Measurements from ENCODE around the gene IGF2BP1.

The IGF2BP1 gene

DNA sequence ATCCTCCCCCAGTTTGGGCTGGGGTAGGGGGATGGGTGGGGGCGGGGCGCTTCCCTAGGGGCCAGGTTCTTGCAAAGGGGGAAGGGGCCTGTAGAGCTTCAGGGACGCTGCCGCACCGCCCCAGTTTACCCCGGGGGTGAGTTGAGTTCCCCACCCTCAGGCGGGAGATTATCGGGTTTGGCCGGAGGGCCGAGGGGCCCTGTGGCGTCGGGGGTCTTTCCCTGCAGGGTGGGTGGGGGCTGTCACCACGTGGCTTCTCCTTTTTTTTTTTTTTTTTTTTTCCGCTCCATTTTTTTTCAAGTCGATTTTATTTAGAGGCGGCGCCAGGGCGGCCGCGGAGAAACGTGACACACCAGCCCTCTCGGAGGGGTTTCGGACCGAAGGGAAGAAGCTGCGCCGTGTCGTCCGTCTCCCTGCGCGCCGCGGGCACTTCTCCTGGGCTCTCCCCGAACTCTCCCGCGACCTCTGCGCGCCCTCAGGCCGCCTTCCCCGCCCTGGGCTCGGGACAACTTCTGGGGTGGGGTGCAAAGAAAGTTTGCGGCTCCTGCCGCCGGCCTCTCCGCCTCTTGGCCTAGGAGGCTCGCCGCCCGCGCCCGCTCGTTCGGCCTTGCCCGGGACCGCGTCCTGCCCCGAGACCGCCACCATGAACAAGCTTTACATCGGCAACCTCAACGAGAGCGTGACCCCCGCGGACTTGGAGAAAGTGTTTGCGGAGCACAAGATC, at the start of gene IGF2BP1:
IGF2BP1 (plus strand) TSS at position 283 of the 724 bp plus-strand sequence; CDS start at position 644, 361 bp downstream.
- no peak for DNase-seq (ENCODE audit: low read depth in 2 of 2, low spot score in 1 of 2)

DNA sequence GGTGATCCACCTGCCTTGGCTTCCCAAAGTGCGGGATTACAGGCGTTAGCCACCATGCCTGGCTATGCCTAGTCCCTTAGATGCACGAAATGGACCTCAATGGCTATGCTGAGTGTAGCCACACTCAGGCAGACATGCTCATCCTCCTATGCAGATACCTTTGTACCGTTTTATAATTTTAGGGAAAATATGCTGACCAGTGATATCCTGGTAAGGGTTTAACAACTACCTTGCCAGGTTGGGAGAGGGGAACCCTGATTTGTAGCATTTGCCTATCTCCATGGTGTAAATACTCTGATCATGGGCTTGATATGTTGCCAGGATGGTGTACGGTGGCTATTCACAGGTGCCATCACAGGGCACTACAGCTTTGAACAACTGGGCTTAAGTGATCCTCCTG, 45.6 kb upstream of the IGF2BP1 start:
- no peak for DNase-seq (ENCODE audit: low read depth in 2 of 2, low spot score in 1 of 2)

DNA sequence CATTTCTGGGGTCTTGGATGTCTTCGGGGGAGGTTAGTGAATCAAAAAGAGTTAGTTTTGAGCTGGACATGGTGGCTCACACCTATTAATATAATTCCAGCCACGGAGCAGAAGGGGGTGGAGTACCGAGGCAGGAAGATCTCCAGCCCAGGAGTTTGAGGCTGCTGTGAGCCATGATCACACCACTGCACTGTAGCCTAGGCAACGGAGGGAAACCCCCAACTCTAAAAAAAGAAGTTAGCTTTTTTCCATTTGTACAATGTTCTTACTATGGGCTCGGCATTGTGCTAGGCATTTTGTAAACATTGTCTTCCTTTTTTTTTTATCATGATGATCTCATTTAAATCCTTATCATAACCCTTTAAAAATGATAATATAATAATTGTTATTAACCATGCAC, 44.3 kb upstream of the IGF2BP1 start:
- DNase-seq (ENCODE audit: low read depth in 2 of 2, low spot score in 1 of 2), result no peak

DNA sequence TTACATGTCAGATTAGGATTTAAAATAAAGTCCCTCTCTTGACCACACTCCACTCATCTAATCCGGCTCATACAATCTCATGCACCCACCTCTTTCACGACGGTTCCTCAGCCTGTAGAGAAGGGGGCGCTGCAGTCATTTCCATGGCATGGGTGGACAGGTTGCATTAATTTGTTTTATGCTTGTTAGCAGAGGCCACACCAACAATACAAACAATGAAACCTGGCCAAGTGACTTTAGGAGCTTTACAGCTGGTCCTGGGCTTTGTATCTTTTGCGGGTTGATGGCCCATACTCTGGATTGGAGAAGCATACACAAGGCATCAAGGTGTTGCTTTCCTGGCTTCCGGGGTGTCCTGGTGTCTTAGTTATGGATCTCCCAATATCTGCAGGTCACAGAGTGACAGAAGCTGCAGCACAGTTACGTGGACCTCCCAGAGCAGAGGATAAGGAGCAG, 42.9 kb upstream of the IGF2BP1 start:
- DNase-seq (ENCODE audit: low read depth in 2 of 2, low spot score in 1 of 2), result no peak

DNA sequence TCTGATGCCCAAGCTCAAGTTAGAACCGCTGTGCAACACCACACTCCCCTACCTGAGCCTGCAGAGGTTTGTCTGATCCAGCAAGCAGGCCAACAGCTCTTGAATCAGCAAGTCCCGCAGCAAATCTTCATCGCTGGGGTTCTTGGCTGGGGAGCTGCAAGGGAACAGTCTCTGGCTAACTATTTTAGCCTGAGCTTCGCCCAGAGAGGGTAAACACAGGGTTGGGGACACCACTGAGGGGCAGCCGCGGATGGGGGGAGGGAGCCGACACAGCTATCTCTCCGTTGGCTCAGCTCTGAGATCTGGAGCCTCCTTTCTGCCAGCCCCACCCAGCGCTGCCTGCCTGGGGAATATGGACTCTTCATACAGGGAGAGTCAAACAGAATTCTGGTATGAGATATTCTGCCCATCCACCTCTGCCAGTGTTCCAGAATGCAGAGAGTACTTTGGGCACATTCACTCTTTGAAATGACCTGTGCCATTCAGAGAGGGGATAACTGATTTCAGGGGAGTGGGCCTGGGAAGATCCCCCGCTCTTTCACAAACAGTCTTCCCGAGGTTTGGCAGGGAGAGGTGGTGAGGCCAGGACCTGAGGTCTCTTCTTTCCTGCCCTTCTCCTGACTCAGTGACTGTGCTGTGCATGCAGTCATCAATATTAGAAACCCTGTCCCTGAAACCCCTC, 36.2 kb upstream of the IGF2BP1 start:
- DNase-seq (ENCODE audit: low read depth in 2 of 2, low spot score in 1 of 2), result no peak

DNA sequence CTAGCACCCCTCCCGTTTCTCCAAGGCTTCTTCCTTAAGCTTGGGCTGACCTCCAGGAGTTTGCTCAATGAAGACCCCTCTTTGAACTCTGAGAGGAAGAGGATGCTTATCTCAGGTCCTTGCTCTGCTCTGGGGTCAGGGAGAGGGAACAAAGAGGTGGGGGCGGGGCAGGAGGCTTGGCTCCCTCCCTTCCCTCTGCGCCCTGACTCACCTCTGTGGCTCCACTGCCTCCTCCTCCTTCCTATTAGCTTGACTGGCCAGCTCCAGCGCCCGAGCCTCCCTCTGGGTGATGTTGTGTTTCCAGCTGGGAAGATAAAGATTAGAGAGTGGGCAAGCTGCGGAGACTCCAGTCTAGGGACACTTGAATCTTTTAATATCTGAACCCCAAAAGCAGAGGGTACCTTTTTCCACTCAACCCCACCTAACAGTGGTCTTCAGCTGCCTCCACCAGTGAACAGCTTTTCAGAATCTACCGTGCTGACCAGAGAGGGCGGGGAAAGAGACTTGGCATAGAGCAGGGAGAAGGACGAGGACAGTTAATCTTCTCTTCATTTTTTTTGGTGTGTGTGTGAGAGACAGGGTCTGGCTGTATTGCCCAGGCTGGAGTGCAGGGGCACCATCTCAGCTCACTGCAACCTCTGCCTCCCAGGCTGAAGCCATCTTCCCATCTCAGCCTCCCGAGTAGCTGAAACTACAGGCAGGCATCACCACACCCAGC, 35.5 kb upstream of the IGF2BP1 start:
- no peak for DNase-seq (ENCODE audit: low read depth in 2 of 2, low spot score in 1 of 2)

DNA sequence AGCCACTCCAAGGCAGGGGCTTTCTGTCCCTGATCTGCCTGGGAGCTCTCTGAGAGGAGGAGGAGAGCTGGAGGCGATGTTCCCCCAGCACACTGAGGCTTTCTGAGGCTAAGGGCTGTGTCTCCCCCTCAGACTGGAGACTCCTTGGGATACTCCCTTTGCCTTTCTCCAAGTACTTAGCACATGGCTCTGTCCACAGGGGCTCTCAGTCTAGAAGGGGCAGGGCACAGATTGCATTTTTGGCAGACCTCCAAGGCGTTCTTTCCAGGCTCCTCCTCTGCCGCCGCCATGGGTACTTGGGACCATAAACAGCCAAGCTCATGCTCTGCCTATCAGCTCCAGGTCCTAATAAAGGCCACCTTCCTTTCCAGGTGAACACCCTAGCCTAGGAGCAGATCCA, 27.0 kb upstream of the IGF2BP1 start:
- no peak for DNase-seq (ENCODE audit: low read depth in 2 of 2, low spot score in 1 of 2)

DNA sequence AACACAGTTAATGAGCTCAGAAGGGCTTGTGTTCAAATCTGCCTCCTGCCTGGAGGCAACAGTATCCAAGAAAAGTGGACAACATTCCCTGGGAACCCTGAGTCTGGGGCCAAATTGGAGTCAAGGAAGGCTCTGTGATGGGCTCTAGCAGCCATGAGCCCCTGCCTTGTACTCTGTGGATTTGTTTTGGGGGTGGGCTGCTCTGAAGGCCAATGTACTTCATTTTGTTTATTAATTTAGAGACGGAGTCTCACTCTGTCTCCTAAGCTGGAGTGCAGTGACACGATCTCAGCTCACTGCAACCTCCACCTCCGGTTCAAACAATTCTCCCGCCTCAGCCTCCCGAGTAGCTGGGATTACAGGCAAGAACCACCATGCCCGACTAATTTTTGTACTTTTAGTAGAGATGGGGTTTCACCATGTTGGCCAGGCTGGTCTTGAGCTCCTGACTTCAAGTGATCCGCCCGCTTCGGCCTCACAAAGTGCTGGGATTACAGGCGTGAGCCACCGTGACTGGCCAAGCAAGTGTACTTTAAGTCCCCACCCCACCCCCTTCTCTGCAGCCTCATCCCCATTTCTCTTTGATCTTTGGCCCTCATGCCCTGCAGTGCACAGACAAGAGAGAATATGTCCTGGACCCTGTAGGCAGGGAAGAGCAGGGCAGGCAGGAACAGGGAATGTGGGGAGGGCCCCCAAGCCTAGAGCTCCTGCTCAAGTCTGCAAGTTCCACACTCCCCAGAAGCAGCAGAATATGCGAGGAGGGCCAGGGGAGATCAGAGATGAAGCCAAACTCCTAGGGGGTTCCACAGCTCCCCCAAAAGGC, 26.1 kb upstream of the IGF2BP1 start:
- no peak for DNase-seq (ENCODE audit: low read depth in 2 of 2, low spot score in 1 of 2)

DNA sequence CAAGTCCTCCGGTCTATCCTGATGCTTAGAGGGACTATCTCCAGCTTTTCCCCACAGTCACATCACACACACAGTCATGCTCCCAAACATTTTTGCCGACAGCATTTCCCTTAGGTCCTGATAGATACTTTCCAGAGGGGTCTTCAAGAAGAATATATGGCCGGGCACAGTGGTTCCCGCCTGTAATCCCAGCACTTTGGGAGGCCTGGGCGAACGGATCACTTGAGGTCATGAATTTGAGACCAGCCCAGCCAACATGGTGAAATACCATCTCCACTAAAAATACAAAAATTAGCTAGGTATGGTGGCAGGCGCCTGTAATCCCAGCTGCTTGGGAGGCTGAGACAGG, 24.5 kb upstream of the IGF2BP1 start:
- no peak for DNase-seq (ENCODE audit: low read depth in 2 of 2, low spot score in 1 of 2)

DNA sequence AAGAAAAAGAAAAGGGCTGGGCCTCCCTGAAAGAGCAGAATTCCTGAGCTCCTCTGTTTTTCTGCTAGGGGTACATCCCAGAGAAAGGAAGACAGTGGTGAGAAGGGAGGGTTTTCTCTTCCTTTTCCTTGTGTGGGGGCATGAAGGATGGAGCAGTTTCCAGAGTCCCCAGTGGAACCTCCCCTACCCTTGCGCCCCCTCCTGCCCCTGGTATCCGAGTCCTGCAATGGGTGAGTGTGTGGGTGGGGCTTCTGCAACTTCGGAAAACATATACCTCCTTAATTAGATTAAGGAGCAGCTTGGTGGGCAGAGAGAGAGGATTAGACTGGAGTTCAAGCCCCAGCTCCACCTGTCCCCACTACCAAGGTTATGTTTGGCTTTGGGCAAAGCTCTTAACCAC, 23.4 kb upstream of the IGF2BP1 start:
- DNase-seq (ENCODE audit: low read depth in 2 of 2, low spot score in 1 of 2), result no peak

DNA sequence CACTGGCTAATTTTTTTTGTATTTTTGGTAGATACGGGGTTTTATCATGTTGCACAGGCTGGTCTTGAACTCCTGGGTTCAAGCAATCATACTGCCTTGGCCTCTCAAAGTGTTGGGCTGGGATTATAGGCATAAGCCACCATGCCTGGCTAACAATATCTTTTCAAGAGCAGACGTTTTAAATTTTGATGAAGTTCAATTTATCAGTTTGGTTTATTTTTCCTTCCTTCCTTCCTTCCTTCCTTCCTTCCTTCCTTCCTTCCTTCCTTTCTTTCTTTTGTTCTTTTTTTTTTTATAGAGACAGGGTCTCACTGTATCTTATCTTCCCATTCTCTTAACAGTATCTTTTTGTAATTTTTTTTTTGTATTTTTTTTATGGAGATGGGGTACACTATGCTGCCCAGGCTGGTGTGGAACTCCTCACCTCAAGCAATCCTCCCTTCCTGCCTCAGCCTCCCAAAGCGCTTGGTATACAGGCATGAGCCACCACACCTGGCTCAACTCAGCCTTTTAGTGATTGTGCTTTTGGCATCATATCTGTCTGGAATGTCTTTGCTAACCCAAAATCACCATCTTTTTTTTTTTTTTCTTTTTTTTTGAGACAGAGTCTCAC, 15.2 kb upstream of the IGF2BP1 start:
- no peak for DNase-seq (ENCODE audit: low read depth in 2 of 2, low spot score in 1 of 2)

DNA sequence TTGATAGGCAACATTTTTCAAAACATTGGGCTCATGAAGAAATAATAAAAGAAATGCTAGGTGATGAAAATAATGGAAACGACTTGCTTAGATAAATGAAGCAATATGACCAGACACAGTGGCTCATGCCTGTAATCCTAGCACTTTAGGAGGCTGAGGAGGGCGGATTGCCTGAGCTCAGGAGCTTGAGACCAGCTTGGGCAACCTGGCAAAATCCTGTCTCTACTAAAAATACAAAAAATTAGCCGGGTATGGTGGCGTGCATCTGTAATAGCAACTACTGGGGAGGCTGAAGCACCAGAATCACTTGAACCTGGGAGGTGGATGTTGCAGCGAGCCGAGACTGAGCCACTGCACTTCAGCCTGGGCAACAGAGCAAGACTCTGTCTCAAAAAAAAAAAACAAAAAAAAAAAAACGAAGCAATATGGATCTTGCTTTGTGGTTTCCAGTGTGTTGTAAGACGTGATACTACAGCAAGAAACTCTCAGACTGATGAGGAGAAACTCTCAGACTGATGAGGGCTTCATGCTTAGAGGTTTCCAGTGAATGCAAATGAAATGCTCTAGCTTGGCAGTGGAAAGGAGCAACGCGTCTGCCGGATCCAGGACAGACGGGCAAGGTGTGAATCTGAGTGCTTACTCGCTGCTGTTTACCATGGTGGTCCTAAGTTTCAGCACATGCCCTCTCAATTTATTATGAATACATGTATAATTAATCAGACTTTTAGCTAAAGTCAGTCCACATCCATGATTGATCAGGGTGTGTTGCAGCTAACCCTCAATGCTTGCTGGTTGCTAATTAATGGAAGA, 11.5 kb upstream of the IGF2BP1 start:
- DNase-seq (ENCODE audit: low read depth in 2 of 2, low spot score in 1 of 2), result no peak

DNA sequence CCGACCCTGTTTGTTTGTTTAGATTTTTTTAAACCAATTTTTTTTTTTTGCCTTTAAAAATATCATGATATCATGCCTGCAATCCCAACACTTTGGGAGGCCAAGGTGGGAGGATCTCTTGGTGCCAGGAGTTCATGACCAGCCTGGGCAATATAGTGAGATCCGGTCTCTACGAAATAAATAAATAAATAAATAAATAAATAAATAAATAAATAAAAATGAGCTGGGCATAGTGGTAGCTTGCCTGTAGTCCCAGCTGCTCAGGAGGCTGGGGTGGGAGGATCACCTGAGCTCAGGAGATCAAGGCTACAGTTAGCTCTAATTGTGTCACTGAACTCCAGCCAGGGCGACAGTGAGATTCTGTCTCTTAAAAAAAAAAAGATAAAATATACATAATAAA, 8.1 kb upstream of the IGF2BP1 start:
- no peak for DNase-seq (ENCODE audit: low read depth in 2 of 2, low spot score in 1 of 2)

DNA sequence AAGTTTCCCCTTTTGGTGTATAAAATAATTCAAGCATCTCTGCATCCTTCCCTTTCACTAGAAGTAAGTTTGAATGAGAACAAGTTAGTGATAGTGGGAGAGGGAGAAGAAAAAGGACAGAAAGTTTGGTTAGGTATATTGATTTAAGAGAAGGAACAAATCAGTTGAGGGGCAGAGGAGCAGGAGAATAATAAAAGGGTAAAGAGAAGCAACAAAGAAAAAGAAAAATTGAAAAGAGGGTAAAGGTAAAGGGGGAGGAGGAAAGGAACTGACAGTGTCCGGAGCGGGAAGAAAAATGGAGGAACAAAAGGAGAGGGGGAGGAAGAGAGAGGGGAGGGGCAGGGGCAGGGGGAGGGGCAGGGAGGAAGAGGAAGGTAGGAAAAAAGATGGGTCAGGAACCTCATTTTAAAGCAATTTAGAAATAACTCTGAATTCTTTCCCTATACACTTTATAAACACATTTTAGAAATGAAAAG, 6.3 kb upstream of the IGF2BP1 start:
- no peak for DNase-seq (ENCODE audit: low read depth in 2 of 2, low spot score in 1 of 2)

DNA sequence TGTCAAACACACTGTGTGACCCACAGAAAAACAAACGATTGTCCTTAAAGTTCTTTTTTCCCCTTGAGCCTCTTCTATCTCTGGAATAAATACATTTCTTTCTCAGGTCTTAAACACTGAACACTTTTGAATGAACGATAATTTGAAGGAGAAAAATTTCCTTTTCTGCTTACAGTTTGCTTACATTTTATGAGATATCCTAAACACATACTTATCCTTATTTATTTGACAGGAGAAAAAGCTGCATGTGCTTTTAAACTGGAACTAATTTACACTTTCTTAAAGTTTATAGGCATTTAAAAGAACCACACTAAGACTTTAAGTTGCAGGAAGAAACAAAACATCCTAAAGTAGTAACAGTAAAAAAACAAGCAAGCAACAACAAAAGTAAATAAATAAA, 4.7 kb upstream of the IGF2BP1 start:
- DNase-seq (ENCODE audit: low read depth in 2 of 2, low spot score in 1 of 2), result no peak

DNA sequence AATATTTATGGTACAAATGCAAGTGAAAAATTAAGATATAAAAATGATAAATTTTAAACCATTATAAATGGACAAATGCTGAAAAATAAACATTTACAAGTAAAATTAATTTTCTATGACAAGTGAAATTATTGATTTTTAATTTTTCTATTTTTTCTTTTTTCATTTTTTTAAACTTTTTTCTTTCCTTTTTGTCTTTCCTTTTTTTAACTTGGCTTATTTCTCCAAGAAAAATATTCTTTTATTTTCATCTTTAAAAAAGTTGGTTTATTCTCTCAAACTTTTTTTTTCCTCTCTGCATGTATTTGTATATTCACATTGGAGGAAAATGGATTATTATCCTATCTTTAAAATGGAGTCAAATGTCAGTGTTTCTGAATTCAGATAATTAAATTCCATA, 3.9 kb upstream of the IGF2BP1 start:
- no peak for DNase-seq (ENCODE audit: low read depth in 2 of 2, low spot score in 1 of 2)

DNA sequence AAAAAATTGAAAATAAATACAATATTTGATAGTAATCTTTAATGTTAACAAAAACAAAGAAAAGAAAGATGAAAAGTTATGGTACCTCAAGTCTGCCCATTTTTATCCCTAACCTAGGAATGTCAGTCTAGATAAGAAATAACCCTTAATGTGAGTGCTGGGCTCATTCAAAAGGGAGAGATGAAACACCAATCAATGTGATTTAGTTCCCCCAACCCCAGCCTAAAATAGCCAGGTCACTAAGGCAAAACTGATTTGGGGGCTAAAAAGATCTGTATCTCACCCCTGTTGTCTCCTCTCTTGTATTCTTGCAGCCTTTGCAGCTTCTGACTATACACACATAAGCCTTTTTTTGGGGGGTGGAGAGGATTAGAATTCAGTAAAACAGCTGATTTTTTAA, 3.2 kb upstream of the IGF2BP1 start:
- no peak for DNase-seq (ENCODE audit: low read depth in 2 of 2, low spot score in 1 of 2)

DNA sequence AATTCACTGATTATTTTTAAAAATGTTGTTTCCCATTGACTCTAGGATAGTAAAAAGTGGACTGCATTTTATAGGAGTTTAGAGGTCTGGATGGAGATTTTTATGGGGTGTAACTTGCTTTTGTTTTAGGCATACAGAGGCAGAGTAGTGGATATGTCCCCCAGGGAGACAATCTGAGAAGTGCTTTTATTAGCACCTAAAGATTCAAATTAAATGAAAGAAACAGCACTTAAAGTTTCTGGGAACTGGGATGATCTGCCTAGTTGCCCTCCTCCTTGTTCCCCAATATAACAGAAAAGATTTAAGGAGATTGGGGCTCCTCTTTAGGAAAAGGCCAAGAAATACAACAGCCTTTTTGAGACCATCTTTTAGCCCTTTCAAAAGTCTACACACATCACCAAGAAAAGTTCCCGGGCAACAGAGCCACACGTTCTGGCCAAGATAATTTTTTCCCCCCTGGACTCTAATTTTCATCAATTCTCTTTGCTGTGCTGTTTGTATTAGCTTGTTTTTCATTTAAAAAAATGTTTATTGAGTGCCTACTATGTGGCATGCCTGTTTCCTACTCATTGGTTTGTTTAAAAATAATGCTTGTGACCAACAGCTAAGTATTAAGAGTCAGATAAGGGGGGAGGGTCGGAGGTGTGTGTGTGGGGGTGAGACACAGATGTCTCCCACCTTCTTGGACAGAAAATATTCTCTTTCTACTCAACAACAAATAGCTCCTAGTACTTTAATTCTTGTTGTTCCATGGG, 2.5 kb upstream of the IGF2BP1 start:
- DNase-seq (ENCODE audit: low read depth in 2 of 2, low spot score in 1 of 2), result no peak

DNA sequence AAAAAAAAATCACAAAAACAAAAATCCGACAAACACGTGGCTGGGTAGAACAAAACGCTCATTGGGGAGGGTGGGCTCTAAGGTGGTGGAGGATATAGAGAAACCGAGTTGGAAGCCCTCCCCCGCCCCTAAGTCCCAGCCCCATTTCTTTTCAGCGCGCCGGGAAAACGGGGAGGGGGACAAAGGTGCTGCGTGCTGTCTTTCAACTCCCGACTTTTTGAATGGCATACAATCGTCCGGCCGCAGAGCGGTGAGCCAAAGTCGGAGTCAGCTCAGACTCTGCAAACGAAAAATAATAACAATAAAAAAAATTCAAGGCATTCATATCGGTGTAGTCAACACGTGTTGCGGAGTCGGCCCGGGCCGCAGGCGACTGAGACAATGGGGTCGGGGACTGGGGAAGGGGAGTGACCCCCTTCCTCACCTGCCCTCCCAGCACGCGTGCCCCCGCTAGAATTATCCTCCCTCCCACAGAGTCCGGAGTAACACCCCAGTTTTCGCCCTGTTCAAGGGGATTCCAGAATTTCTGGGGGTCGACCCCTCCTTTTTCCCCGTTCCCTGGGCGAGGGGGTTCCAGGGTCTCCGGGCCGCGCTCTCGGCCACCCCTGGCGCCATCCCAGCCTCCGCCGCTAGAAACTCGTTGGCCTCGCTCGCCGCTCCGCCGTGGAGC, 1.7 kb upstream of the IGF2BP1 start:
- no peak for DNase-seq (ENCODE audit: low read depth in 2 of 2, low spot score in 1 of 2)
